HG03469 (cell line): Measurements from ENCODE around the gene TMCC3.

Source experiments
- ATAC-seq: cut with Tn5 transposase; IDR thresholded peaks from one replicate; pipeline ENCODE4 v1.9.1; 2021; ENCODE audit warnings: mild to moderate bottlenecking, moderate library complexity, moderate number of reproducible peaks; ENCODE audit not compliant: unreplicated experiment

The TMCC3 gene

GRCh38 chr12:94536040-94536965, 114.1 kb downstream of the TMCC3 start:
- no peak for ATAC-seq

- ATAC-seq: no peak
These were observed 114.8 kb downstream of the TMCC3 start for GRCh38 chr12:94535510-94535921.

- ATAC-seq: no peak
These were observed 115.4 kb downstream of the TMCC3 start for GRCh38 chr12:94534774-94535509.

- ATAC-seq: no peak
These were observed 116.1 kb downstream of the TMCC3 start for GRCh38 chr12:94534278-94534677.

- no peak for ATAC-seq
These were observed 117.6 kb downstream of the TMCC3 start for GRCh38 chr12:94532490-94533422.

GRCh38 chr12:94531196-94531720, 119.1 kb downstream of the TMCC3 start:
- ATAC-seq: no peak

GRCh38 chr12:94525951-94526350, 124.4 kb downstream of the TMCC3 start:
- ATAC-seq: no peak
